Ascending aorta (tissue), 2 donors: Measurements from ENCODE around the gene TSHZ1. TPM values are rescaled to one million over a fixed set of nuclear protein-coding genes. Genes with fewer than 3 reads are reported as not detected.

Experiments used
- DNase-seq, 2 donors: peaks; one replicate each; pipeline ENCODE4 v3.0.0-alpha.2; 2019; ENCODE audit warnings: low spot score in 2 of 2
- H3K27ac ChIP-seq, 2 donors: fragments of 200-600 bp; sonication (generic); one replicate each; pipeline ENCODE4 v1.5.1; 2016 to 2017; ENCODE audit warnings: mild to moderate bottlenecking in 1 of 2
- H3K27me3 ChIP-seq: fragments of 200-600 bp; sonication (generic); one replicate; pipeline ENCODE4 v1.5.1; 2017
- H3K36me3 ChIP-seq, 2 donors: fragments of 200-600 bp; sonication (generic); one replicate each; pipeline ENCODE4 v1.5.1; 2016
- H3K4me1 ChIP-seq, 2 donors: fragments of 200-600 bp; sonication (generic); one replicate each; pipeline ENCODE4 v1.5.1; 2016 to 2017; ENCODE audit warnings: mild to moderate bottlenecking in 1 of 2
- H3K4me3 ChIP-seq, 2 donors: fragments of 200-600 bp; sonication (generic); one replicate each; pipeline ENCODE4 v1.5.1; 2016 to 2017; ENCODE audit warnings: mild to moderate bottlenecking in 1 of 2
- H3K9me3 ChIP-seq, 2 donors: fragments of 200-600 bp; sonication (generic); one replicate each; pipeline ENCODE4 v1.5.1; 2016
- CTCF ChIP-seq, 3 experiments: fragments of 200-600 bp in 2 of 3; fragments of 450-650 bp in 1 of 3; sonication (generic) in 2 of 3; IDR thresholded peaks; one replicate each; pipeline ENCODE4 v1.5.1; 2016 to 2019; ENCODE audit warnings: antibody characterized with exemption in 3 of 3, mild to moderate bottlenecking in 1 of 3, moderate library complexity in 1 of 3
- intact Hi-C: fragments of 100-400 bp; cut with DNase I; formaldehyde crosslinking; loops from one replicate; pipeline ENCODE4 v1.15.1; 2023
- total RNA-seq: library from RNA; depleted of rRNA; stranded (reverse); fragments of >200 nt; gene quantifications from one replicate; pipeline ENCODE4 v1.1.0, GENCODE V29; 2016

The TSHZ1 gene
- total RNA-seq, 1 donor from 2014 or later, result 13.3 TPM

- peaks cover 6 to 10% of the 10 kb centered on the region in 2 donors for H3K36me3 ChIP-seq
- H3K27ac ChIP-seq, result no peak overlapping the region
- no peak overlapping the region for H3K4me3 ChIP-seq
- intact Hi-C loops, result no loop called here
- no peak for DNase-seq
- no peaks in the 10 kb centered on the region for H3K27me3 ChIP-seq
- no peaks in the 10 kb centered on the region for H3K9me3 ChIP-seq
- no peak for TF ChIP-seq CTCF (IDR thresholded peaks at IDR 0.05)
- peaks cover 0 to 2% of the 10 kb centered on the region in 2 donors for H3K4me1 ChIP-seq
These were observed 70.1 kb downstream of the TSHZ1 start for GRCh38 chr18:75280427-75281280.

GRCh38 chr18:75282746-75283145, 72.1 kb downstream of the TSHZ1 start:
- H3K36me3 ChIP-seq, result peaks cover 20 to 31% of the 10 kb centered on the region in 2 donors
- DNase-seq, result no peak

GRCh38 chr18:75283731-75284130, 73.1 kb downstream of the TSHZ1 start:
- Histone ChIP-seq H3K27ac (no peak overlapping the region), H3K4me1 (peaks cover 0 to 2% of the 10 kb centered on the region in 2 donors), H3K9me3 (no peaks in the 10 kb centered on the region), H3K27me3 (no peaks in the 10 kb centered on the region), H3K4me3 (no peak overlapping the region), H3K36me3 (peaks cover 20 to 35% of the 10 kb centered on the region in 2 donors)
- intact Hi-C loops, result no loop called here
- no peak for DNase-seq
- no peak for TF ChIP-seq CTCF (IDR thresholded peaks at IDR 0.05)

More at GRCh38 chr18:75282746-75283145, 72.1 kb downstream of the TSHZ1 start:
- H3K4me1 ChIP-seq, result peaks cover 0 to 2% of the 10 kb centered on the region in 2 donors
- no peak overlapping the region for H3K27ac ChIP-seq
- no peaks in the 10 kb centered on the region for H3K27me3 ChIP-seq
- no peaks in the 10 kb centered on the region for H3K9me3 ChIP-seq
- TF ChIP-seq CTCF (IDR thresholded peaks at IDR 0.05), result no peak
- no peak overlapping the region for H3K4me3 ChIP-seq
- intact Hi-C loops, result no loop called here

GRCh38 chr18:75284566-75284965, 74.0 kb downstream of the TSHZ1 start:
- Histone ChIP-seq H3K9me3 (no peaks in the 10 kb centered on the region), H3K36me3 (peaks cover 20 to 35% of the 10 kb centered on the region in 2 donors), H3K27me3 (no peaks in the 10 kb centered on the region), H3K4me3 (no peak overlapping the region), H3K4me1 (peaks cover 0 to under 1% of the 10 kb centered on the region in 2 donors), H3K27ac (no peak overlapping the region)
- no peak for TF ChIP-seq CTCF (IDR thresholded peaks at IDR 0.05)
- intact Hi-C loops, result no loop called here
- DNase-seq, result no peak

GRCh38 chr18:75285876-75286275, 75.3 kb downstream of the TSHZ1 start:
- intact Hi-C loops, result no loop called here
- Histone ChIP-seq H3K27me3 (no peaks in the 10 kb centered on the region), H3K36me3 (peaks cover 20 to 35% of the 10 kb centered on the region in 2 donors), H3K4me3 (no peak overlapping the region), H3K27ac (no peak overlapping the region), H3K9me3 (no peaks in the 10 kb centered on the region), H3K4me1 (no peaks in the 10 kb centered on the region)
- DNase-seq, result no peak
- TF ChIP-seq CTCF (IDR thresholded peaks at IDR 0.05), result no peak
